Measurements from ENCODE around the gene CYP4F3. TPM values are rescaled to one million over a fixed set of nuclear protein-coding genes. Genes with fewer than 3 reads are reported as not detected.
"Not testable (repeated sequence)": the region's sequence is repeated elsewhere in the genome, so short reads cannot be mapped to it uniquely, and the experiment has no call there.

The CYP4F3 gene
- total RNA-seq, 1 experiment from 2014 or later, result 0.99 TPM

DNA sequence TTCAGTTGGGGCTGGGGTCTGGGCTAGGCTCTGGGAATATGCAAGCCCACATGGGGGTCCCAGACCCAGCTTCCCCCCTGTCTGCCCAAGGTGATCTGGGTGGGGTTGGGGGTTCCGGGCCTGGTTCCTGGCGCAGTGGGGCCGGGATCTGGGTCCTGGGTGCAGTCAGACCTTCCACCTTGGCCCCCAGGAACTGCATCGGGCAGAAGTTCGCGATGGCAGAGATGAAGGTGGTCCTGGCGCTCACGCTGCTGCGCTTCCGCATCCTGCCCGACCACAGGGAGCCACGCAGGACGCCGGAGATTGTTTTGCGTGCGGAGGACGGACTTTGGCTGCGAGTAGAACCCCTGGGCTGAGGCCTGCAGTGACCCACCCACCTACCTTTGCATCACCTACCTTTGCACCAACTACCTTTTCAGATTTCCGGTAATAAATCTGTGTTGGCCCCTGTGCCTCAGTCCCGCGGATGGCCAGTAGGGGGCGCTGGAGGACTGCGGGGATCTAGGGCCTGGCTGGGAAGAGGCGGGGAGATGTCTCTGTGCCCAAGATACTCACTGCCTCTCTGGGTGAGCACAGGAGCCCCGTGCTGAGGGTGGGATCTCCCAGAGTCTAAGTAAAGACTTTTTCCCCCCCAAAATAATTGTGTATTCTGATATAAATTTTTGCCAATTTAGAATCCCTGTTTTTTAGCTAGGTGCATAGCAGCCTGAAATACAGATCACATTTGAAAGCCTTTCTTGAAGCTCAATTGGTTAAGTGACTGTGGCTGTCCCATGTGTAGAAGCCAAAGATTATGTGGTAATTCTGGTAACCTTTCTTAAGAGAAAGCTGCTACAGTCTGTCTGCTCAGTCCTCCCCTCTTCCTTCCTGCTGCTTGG is 11.5 kb upstream of the CYP4F3 start:
- DNase-seq (ENCODE audit: low spot score), result peak; percentile 66

DNA sequence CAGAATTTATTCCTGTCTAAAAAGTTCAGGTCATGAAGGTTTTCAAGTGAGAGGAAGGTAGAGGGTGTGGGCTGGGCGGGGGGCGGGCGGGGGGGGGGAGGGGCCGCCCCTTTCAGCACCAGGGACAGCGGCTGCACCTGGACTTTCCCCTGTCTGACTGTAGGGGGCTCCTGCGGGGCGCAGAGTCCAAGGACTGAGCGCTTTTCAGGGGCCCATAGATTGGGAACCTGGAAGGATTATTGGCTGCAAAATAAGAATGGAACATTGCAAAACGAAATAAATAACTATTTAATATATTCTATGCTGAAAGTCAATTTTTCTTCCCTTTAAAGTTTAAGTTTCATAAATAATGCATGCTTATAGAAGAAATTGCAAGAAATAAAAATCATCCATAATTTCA is 8.9 kb upstream of the CYP4F3 start:
- DNase-seq (ENCODE audit: low spot score), result peak; percentile 21

DNA sequence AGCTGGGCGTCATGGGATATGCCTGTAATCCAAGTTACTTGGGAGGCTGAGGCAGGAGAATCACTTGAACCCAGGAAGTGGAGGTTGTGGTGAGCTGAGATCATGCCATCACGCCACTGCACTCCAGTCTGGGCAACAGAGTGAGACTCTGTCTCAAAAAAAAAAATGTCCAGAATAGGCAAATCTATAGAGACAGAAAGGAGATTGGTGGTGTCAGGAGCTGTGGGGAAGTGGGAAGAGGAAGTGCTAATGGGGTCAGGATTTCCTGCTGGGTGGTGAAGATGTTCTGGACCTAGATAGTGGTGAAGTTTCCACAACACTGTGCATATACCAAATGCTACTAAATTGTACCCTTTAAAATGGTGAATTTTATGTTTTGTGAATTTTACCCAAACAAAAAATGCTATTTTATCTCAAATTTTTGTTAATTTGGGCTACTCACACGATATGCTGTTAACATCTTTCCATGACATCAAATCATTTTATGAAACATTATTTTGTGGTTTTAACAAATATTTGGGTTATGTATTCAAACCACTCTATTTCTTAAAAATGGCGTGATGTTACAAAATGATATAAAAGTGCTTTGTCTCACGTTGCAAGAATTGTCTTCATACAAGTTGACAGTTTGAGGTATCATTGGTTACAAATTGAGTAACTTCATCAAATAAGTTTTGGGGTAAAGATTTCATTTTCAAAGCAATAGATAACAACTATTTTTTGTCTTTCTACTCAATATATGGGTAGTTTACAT is 7.4 kb upstream of the CYP4F3 start:
- DNase-seq (ENCODE audit: low spot score), result no peak

DNA sequence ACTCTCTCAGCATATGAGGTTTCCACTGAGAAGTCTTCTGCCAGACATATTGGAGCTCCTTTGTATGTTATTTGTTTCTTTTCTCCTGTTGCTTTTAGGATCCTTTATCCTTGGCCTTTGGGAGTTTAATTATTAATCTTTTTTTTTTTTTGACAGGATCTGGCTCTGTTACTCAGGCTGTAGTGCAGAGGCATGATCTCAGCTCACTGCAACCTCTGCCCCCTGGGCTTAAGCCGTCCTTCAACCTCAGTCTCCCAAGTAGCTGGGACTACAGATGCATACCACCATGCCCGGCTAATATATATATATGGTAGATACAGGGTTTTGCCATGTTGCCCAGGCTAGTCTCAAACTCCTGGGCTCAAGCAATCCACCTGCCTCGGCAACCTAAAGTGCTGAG is 6.6 kb upstream of the CYP4F3 start:
- DNase-seq (ENCODE audit: low spot score), result no peak

DNA sequence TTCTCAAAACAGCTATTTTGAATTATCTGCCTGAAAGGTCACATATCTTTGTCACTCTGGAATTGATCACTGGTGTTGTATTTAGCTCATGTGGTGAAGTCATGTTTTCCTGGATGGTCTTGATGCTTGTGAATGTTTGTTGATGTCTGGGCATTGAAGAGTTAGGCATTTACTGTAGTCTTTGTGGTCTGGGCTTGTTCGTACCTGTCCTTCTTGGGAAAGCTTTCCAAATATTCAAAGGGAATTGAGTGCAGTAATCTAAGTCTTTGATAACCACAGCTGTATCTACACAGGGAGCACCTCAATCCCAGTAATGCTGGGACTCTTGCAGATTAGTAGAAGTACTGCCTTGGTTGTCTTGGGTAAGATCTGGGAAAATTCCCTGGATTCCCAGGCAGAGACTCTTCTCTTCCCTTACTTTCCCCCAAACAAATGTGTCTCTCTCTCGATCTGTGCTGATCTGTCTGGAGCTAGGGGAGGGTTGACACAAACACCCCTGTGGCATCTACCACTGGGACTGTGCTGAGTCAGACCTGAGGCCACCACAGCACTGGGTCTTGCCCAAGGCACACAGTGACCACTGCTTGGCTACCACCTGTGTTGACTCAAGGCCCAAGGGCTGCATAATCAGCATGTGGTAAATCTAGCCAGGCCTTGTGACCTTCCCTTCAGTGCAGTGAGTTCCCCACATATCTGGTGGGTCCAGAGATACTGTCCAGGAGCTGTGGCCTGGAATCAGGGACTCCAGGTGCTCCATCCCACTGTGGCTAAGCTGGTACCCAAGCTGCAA is 5.5 kb upstream of the CYP4F3 start:
- DNase-seq (ENCODE audit: low spot score), result no peak

DNA sequence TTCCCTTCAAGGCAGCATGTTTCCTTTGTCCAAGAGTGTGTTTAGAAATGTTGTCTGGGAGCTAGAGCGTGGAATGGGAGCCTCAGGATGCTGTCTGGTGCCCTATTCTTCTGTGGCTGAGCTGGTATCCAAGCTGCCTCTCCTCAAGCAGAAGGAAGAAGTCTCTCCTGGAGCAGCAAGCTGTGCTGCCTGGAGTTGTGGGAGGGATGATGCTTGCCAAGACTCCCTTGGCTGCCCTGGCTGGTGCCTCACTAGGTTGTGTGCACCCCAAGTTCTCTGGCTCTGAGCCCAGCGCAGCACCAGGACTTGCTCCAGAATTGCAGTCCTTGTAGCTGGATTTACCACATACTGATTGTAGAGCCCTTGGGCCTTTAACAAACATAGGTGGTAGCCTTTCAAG is 4.7 kb upstream of the CYP4F3 start:
- no peak for DNase-seq (ENCODE audit: low spot score)

DNA sequence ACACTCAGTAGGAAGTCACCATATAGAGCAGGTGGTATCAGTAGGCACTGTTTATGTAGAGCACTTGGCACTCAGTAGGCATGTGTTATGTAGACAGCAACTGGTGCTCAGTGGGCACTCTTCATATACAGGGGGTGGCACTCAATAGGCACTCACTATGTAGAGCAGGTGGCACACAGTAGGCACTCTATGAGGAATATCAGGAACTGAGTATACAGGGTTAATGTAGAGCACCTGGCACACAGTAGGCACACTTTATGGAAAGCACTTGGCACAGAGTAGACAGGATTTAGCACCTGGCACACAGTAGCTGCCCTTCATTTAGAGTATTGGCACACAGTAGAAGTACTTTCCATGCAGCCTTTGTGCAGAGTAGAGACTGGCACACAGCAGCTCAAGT is 1.1 kb upstream of the CYP4F3 start:
- DNase-seq (ENCODE audit: low spot score), result no peak

DNA sequence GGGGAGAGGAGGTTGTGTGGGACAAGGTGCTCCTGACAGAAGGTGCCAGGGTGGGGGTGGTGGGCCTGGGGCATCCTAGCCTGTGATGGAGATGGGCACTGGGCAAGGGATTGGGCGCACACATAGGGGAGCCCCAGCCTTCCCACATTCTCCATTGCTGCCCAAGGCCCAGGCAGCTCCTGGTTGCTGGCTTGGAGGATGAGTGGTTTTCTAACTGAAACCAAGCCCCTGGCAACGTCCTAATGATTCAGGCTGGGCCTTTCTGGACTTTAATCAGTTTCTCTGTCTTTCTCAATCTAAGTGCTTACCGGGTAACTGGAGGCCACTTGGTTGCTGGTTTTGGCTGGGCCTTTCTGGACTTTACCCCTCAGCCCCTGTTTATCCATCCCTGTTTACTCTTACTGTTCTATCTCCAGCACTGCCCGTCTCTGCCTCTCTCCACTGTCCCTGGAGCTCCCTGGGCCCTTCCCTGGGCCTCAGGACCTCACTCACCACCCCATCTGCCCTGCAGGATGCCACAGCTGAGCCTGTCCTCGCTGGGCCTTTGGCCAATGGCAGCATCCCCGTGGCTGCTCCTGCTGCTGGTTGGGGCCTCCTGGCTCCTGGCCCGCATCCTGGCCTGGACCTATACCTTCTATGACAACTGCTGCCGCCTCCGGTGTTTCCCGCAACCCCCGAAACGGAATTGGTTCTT is 354 bp downstream of the CYP4F3 start:
- peak; percentile 20 for DNase-seq (ENCODE audit: low spot score)

DNA sequence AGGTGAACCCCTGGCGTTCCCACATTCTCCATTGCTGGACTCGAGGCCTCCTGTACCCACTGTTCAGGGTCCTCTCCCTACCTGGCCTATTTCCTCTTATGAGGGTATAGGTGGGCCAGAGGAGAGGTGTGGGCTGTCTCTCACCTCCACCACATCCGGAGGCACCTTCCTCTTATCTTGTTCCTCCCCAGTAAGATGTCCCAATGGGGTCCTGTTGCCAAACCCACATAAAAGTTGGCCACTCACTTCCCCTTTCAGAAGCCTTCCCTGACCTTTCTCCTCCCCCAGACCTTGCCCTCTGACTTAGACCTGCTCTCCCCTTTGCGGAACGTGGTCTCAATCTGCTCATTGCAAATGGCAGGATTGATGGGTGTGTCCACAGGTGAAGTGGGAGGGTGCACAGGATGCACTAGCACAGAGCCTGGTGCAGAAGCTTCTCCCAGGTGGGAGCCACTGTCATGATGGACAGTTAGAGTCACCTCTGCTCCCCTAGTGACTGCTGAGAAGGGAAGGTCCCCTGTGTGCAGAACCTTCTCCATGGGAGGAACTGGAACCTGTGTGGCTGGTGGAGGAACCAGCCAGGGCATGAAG is 1.3 kb downstream of the CYP4F3 start:
- no peak for DNase-seq (ENCODE audit: low spot score)

DNA sequence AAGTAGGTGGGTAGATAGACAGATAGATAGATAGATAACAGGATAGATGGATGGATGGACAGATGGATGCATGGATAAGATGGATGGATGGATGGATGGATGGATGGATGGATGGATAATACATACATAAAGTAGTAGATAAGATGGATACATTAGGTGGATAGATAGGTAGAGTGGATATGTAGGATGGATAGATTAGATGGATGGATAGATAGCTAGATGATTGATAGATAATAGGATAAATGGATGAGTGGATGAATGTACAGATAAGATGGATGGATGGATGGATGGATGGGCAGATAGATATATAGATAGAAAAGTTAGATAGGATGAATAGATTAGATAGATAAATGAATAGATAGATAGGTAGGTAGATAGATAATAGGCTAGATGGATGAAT is 2.1 kb downstream of the CYP4F3 start:
- no peak for DNase-seq (ENCODE audit: low spot score)

DNA sequence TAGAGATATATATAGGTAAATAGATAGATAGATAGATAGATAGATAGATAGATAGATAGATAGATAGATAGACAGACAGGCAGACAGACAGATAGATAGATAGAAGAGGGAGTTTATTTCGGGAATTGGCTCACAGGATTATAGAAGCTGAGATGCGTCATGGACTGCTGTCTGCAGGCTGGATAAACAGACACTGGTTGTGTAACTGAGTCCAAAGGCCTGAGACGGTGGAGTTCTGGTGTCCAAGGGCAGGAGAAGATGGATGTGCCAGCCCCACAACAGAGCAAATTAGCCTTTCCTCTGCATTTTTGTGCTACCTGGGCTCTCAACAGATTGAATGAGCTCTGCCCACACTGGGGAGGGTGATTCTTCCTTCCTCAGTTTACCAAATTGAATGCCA is 2.7 kb downstream of the CYP4F3 start:
- no peak for DNase-seq (ENCODE audit: low spot score)

DNA sequence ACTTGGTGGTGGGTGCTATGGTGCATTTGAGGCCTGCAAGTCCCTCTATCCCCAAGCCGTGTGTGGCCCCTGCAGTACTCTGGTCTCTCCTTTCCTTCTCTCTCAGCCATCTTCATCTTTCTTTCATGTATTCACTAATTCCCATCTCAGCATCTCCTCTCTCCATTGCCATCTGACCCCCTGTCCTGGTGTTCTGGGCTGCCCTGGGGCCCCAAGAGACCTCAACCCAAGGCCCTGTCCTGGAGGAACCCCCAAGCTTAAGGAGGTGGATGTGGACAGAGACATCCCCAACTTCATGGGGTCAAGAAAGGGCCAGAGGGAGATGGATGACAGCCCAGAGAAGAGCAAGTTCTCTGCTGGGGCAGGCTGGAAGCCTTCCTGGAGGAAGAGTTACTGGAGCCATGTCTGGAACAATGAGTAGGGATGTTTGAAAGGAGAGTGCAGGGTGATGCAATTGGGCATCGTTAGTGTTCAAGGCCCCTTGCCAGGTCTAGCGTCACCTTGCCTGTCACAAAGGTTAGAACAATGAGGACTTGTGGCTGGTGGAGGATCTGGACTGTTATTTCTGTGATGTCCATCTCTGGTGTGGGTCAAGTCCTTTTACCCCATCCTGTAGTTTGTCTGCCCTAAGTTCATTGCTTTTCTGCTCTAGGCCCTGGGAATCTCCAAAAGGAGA is 3.5 kb downstream of the CYP4F3 start:
- DNase-seq (ENCODE audit: low spot score), result no peak

DNA sequence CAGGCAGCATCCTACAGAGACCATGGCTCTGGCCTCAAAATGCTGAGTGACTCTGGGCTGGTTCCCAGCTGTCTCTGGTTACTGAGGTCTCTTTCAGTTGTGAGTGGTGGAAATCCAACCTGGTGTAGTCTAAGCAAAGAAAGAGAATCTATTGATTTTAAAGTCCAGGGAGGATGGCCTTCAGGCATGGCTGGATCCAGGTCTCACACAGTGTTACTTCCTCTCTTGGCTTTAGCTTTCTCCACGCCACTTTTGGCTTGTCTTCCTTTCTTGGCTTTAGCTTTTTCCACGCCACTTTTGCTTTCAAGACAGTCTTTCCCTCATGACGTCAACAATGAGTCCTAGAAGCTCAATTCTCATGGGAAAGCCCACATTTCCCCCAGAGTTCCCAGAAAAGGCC is 4.1 kb downstream of the CYP4F3 start:
- DNase-seq (ENCODE audit: low spot score), result no peak

DNA sequence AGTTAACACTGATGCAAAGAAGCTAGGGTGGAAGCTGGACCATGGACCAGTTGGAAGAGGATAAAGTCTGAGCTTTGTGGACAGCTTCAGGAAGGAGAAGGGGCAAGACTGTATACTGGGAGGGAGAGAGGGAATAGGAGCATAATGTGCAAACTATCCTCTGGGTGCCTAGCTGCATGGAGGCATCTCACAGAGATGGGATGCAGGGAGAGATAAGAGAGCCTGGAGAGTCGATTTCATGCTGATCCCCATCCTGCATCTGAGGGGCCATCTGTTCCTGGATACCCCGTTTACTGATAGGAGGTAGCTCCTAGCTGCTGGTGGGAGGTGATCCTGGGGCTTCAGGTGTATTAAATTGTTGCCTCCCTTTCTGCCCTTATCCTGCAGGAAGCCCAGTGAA is 8.8 kb downstream of the CYP4F3 start:
- no peak for DNase-seq (ENCODE audit: low spot score)

DNA sequence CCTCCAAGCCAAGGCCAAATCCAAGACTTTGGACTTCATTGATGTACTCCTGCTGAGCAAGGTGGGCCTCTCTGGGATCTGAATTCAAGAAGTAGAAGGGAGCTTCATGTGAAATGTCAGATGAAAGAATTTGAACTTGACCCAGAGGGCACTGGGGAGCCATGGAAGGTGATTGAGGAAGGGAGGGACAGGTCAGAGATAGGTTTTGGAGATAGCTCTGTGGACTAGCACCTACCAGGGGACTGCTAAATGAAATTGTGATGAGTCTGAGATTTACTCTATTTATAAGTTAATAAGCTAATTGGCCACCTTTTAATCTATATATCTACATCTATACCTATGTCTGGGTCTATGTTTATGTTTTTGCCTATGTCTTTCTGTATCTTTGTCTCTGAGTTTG is 9.4 kb downstream of the CYP4F3 start:
- not testable (repeated sequence) for DNase-seq (ENCODE audit: low spot score)

DNA sequence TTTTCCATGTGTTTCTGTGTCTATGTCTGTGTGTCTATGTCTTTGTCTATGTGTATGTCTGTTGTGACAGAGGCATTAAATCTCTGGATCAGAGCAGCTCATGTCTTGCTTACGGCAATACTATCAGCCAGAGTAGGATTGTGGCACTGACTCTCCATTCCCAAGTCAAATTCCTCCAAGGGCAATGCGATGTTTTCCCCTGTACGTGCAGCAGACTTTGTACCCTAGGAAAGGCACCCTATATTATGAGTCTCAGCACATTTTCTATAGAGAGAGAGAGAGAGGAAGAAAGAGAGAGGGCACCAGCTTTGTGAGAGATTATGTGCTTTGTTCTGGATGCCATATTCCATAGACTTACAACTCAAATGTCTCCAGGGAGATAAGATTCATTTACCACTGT is 11.1 kb downstream of the CYP4F3 start:
- no peak for DNase-seq (ENCODE audit: low spot score)

DNA sequence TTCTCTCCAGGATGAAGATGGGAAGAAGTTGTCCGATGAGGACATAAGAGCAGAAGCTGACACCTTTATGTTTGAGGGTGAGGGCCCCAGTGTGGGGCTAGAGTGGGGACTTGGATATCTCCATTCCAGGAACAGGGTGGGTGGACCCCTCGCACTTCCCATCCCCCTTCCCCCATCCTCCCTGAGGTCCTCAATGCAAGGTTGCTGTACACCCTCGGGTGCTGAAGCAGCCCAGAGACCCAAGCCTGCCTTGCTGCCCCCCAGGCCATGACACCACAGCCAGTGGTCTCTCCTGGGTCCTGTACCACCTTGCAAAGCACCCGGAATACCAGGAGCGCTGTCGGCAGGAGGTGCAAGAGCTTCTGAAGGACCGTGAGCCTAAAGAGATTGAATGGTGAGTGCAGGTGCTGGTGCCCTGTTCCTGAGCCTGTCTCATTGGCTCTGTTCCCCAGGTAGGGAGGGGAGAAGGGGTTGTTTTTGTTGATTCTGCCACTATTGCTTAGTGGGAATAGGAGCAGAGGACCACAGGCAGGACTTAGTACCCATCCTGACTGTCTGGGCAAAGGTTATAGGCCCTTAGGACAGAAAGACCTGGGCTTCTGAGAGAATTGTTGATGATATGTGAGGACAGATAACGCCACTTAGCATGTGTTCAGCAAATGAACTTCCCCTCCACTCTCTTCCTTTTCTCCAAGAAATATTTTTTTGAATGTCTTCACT is 12.0 kb downstream of the CYP4F3 start:
- DNase-seq (ENCODE audit: low spot score), result no peak

DNA sequence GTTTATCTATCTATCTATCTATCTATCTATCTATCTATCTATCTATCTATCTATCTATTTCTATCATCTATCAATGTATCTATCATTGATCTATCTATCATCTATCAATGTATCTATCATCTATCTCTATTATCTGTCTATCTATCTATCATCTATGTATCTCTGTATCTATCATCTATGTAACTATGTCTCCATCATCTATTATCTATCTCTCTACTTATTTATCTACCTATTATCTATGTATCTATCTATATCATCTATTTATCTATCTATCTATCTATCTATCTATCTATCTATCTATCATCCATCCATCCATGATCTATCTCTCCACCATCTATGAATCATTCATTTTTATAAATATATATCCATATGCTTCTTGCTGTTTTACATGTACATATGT is 15.8 kb downstream of the CYP4F3 start:
- no peak for DNase-seq (ENCODE audit: low spot score)

DNA sequence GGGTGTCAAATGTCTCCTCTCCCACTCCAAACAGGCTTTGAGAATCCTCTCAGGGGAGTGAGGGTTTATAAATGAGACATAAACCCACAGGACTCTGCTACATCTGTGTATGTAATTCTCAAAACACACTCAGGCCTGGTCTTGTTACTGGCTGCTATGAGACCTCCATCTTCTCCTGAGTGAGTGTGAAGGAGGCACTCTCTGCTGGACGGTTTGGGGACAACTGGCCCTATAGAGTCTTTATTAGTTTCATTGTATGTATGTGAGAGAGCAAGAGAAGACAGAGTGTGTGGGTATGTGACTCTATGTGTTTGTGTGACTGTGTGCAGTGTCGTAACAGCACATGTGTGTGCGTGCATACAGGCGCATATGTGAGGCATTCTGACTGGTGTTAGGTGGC is 22.6 kb downstream of the CYP4F3 start:
- DNase-seq (ENCODE audit: low spot score), result no peak

DNA sequence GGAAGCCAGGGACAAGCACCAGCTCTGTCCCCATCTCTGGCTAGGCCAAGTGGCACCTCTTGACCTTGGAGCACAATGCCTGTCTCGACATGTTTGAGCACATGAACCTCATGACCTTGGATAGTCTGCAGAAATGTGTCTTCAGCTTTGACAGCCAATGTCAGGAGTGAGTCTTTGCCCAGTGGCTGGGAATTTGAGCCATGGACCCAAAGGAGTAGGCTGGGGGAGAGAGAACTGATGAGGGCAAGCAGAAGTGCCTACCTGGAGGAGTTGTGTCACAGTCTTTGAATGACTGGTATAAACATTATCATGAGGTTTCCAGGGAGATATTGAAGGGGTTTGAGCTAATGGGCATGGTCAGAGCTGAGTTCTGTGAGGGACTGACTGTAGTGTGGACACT is 25.5 kb downstream of the CYP4F3 start:
- DNase-seq (ENCODE audit: low spot score), result no peak
